Hepatocyte (in vitro differentiated cells): Measurements from ENCODE around the gene DDIAS.

Experiments
- EZH2 ChIP-seq: fragments of 200-600 bp; sonication (generic); IDR thresholded peaks from 2 replicates; pipeline ENCODE4 v1.6.1; 2016; ENCODE audit warnings: antibody characterized with exemption, mild to moderate bottlenecking, borderline replicate concordance
- EZH2phosphoT487 ChIP-seq: fragments of 200-600 bp; sonication (generic); IDR thresholded peaks from one replicate; pipeline ENCODE4 v1.6.1; 2018; ENCODE audit warnings: antibody characterized with exemption, mild to moderate bottlenecking, low read depth, moderate library complexity; ENCODE audit not compliant: unreplicated experiment, severe bottlenecking
- TF ChIP-seq, protein P1 (sequence below): fragments of 200-600 bp; sonication (generic); IDR thresholded peaks from 2 replicates; pipeline ENCODE4 v1.5.1; 2016; ENCODE audit warnings: antibody characterized with exemption, mild to moderate bottlenecking; ENCODE audit not compliant: poor library complexity

DNA sequence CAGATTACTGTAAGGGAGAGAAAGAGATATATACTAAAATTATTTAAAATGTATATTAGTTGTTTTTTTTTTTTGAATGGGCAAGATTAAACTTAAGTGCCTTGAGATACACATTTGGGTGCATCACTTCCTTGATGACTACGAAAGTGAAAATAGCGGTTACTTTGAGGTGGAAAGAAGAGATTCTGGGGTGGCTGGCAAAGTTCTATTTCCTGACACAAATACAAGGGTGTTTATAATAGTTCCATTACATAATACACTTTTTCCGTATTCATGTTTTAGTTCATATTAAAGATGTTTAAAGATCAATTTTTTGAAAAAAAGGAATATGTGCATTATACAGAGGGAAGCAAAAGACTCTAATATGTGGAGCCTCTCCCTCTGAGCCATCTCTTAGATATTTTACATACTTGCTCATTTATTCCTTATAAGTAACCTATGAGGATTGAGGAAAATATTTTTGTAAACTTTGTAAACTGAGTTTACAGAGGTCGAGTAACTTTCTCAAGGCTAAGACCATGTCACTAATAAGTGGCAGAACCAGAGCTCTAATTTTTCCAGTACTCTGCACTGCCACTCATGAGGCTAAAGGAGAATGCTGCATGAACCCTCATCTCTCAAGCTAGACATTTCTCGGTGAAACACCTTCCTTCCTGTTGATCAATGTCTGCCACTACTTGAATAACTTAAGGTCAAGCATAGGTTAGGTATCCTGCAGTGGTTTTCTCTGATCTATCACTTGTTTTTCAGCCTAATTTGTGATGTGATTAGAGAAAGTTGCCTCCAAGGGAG lies 58.6 kb downstream of the DDIAS start:
- TF ChIP-seq, protein P1, sequence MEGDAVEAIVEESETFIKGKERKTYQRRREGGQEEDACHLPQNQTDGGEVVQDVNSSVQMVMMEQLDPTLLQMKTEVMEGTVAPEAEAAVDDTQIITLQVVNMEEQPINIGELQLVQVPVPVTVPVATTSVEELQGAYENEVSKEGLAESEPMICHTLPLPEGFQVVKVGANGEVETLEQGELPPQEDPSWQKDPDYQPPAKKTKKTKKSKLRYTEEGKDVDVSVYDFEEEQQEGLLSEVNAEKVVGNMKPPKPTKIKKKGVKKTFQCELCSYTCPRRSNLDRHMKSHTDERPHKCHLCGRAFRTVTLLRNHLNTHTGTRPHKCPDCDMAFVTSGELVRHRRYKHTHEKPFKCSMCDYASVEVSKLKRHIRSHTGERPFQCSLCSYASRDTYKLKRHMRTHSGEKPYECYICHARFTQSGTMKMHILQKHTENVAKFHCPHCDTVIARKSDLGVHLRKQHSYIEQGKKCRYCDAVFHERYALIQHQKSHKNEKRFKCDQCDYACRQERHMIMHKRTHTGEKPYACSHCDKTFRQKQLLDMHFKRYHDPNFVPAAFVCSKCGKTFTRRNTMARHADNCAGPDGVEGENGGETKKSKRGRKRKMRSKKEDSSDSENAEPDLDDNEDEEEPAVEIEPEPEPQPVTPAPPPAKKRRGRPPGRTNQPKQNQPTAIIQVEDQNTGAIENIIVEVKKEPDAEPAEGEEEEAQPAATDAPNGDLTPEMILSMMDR, result no peak
- TF ChIP-seq EZH2 (no peak), EZH2phosphoT487 (no peak)
